PC-3 (cell line): ENCODE results near the gene DUS1L.

Experiments
- CTCF ChIP-seq: fragments of 300-600 bp; sonication (generic); conservative IDR thresholded peaks from 2 replicates; pipeline ENCODE4 v1.5.1; 2017; ENCODE audit warnings: antibody characterized with exemption, low read depth, mild to moderate bottlenecking, low read length
- EZH2 ChIP-seq: fragments of 300-600 bp; sonication (generic); IDR thresholded peaks from one replicate; pipeline ENCODE4 v1.6.1; 2017; ENCODE audit warnings: antibody characterized with exemption, mild to moderate bottlenecking, low read length; ENCODE audit not compliant: unreplicated experiment

- no peak for TF ChIP-seq CTCF
- TF ChIP-seq EZH2 = no peak
Observed at GRCh38 chr17:82013341-82013740, 52.3 kb downstream of the DUS1L start.
